HK-2 (cell line): ENCODE measurements around the gene PTPRCAP.

Experiments
- DNase-seq: peaks from one replicate; pipeline ENCODE4 v3.0.0-alpha.2; 2018; ENCODE audit not compliant: unreplicated experiment

The PTPRCAP gene

GRCh38 chr11:67396259-67396581 lies 41.3 kb downstream of the PTPRCAP start:
- DNase-seq, result no peak

GRCh38 chr11:67395555-67396258 lies 41.8 kb downstream of the PTPRCAP start:
- DNase-seq, result no peak

- no peak for DNase-seq
These were observed 43.5 kb downstream of the PTPRCAP start for GRCh38 chr11:67393990-67394389.

- DNase-seq, result no peak
These were observed 44.0 kb downstream of the PTPRCAP start for GRCh38 chr11:67393437-67393836.

- no peak for DNase-seq
These were observed 45.2 kb downstream of the PTPRCAP start for GRCh38 chr11:67392183-67392715.

- DNase-seq, result peak; percentile 86
These were observed 45.9 kb downstream of the PTPRCAP start, which contains the start of gene RAD9A for GRCh38 chr11:67391304-67392182. Gene RAD9A, plus strand, starts transcription at chr11:67391986. Its CDS starts 59 bp downstream, at chr11:67392045.

GRCh38 chr11:67390947-67391303 lies 46.6 kb downstream of the PTPRCAP start:
- DNase-seq, result no peak

- no peak for DNase-seq
These were observed 48.0 kb downstream of the PTPRCAP start for GRCh38 chr11:67389477-67389876.

GRCh38 chr11:67387518-67387917 lies 50.0 kb downstream of the PTPRCAP start:
- no peak for DNase-seq

GRCh38 chr11:67387069-67387468 lies 50.4 kb downstream of the PTPRCAP start:
- no peak for DNase-seq
